Parathyroid adenoma (tissue), 2 donors: ENCODE results near the gene SLC4A7.

ENCODE experiments used
- H2AFZ ChIP-seq: fragments of 300-600 bp; sonication (generic); one replicate; pipeline ENCODE4 v1.7.0; 2017; ENCODE audit warnings: antibody characterized with exemption, mild to moderate bottlenecking
- H3K27ac ChIP-seq: fragments of 300-600 bp; sonication (generic); one replicate; pipeline ENCODE4 v1.7.0; 2017
- H3K27me3 ChIP-seq: fragments of 300-600 bp; sonication (generic); one replicate; pipeline ENCODE4 v1.7.0; 2017; ENCODE audit warnings: low read length; ENCODE audit not compliant: control insufficient read depth, insufficient read depth
- H3K36me3 ChIP-seq: fragments of 300-600 bp; sonication (generic); one replicate; pipeline ENCODE4 v1.7.0; 2017; ENCODE audit warnings: low read length; ENCODE audit not compliant: control insufficient read depth, insufficient read depth
- H3K4me1 ChIP-seq: fragments of 300-600 bp; sonication (generic); one replicate; pipeline ENCODE4 v1.7.0; 2017; ENCODE audit warnings: control low read depth
- H3K4me2 ChIP-seq: fragments of 300-600 bp; sonication (generic); one replicate; pipeline ENCODE4 v1.7.0; 2017; ENCODE audit warnings: low read length
- H3K4me3 ChIP-seq: fragments of 300-600 bp; sonication (generic); one replicate; pipeline ENCODE4 v1.7.0; 2017; ENCODE audit warnings: low read depth, low read length
- H3K79me2 ChIP-seq: fragments of 300-600 bp; sonication (generic); one replicate; pipeline ENCODE4 v1.7.0; 2017; ENCODE audit warnings: control low read depth
- H3K9ac ChIP-seq: fragments of 300-600 bp; sonication (generic); one replicate; pipeline ENCODE4 v1.7.0; 2017; ENCODE audit warnings: mild to moderate bottlenecking
- H3K9me3 ChIP-seq: fragments of 300-600 bp; sonication (generic); one replicate; pipeline ENCODE4 v1.7.0; 2017; ENCODE audit warnings: low read length; ENCODE audit not compliant: control insufficient read depth
- CTCF ChIP-seq: fragments of 300-600 bp; sonication (generic); IDR thresholded peaks from one replicate; pipeline ENCODE4 v1.7.0; 2017; ENCODE audit warnings: antibody characterized with exemption, mild to moderate bottlenecking
- donor health status: primary hyperparathyroidism.

The SLC4A7 gene

GRCh38 chr3:27526614-27527315 lies 42.6 kb upstream of the SLC4A7 start:
- H3K4me1 ChIP-seq = no peaks in the 10 kb centered on the region
- H3K79me2 ChIP-seq = no peaks in the 10 kb centered on the region
- H3K4me3 ChIP-seq = no peak overlapping the region
- no peak overlapping the region for H2AFZ ChIP-seq
- H3K9ac ChIP-seq = no peak overlapping the region
- no peak for TF ChIP-seq CTCF
- H3K27me3 ChIP-seq = no peaks in the 10 kb centered on the region
- no peaks in the 10 kb centered on the region for H3K9me3 ChIP-seq
- no peak overlapping the region for H3K4me2 ChIP-seq
- H3K36me3 ChIP-seq = no peaks in the 10 kb centered on the region
- no peak overlapping the region for H3K27ac ChIP-seq

GRCh38 chr3:27521872-27522265 lies 37.7 kb upstream of the SLC4A7 start:
- no peak for TF ChIP-seq CTCF
- H3K27me3 ChIP-seq = no peaks in the 10 kb centered on the region
- no peak overlapping the region for H3K4me2 ChIP-seq
- H3K9me3 ChIP-seq = no peaks in the 10 kb centered on the region
- H3K4me1 ChIP-seq = no peaks in the 10 kb centered on the region
- H3K4me3 ChIP-seq = no peak overlapping the region
- no peak overlapping the region for H2AFZ ChIP-seq
- no peaks in the 10 kb centered on the region for H3K36me3 ChIP-seq
- H3K9ac ChIP-seq = no peak overlapping the region
- H3K27ac ChIP-seq = no peak overlapping the region
- no peaks in the 10 kb centered on the region for H3K79me2 ChIP-seq

GRCh38 chr3:27521179-27521871 lies 37.1 kb upstream of the SLC4A7 start:
- H3K79me2 ChIP-seq = no peaks in the 10 kb centered on the region
- H2AFZ ChIP-seq = no peak overlapping the region
- H3K27me3 ChIP-seq = no peaks in the 10 kb centered on the region
- no peak for TF ChIP-seq CTCF
- no peaks in the 10 kb centered on the region for H3K36me3 ChIP-seq
- no peak overlapping the region for H3K9ac ChIP-seq
- H3K27ac ChIP-seq = no peak overlapping the region
- H3K4me3 ChIP-seq = no peak overlapping the region
- H3K4me2 ChIP-seq = no peak overlapping the region
- no peaks in the 10 kb centered on the region for H3K4me1 ChIP-seq
- no peaks in the 10 kb centered on the region for H3K9me3 ChIP-seq

GRCh38 chr3:27511724-27512422 lies 27.7 kb upstream of the SLC4A7 start:
- Histone ChIP-seq H3K4me1 (no peaks in the 10 kb centered on the region), H3K36me3 (no peaks in the 10 kb centered on the region), H3K27ac (no peak overlapping the region), H3K27me3 (no peaks in the 10 kb centered on the region), H3K9ac (no peak overlapping the region), H3K79me2 (no peaks in the 10 kb centered on the region), H3K4me3 (no peak overlapping the region), H2AFZ (no peak overlapping the region), H3K4me2 (no peak overlapping the region), H3K9me3 (no peaks in the 10 kb centered on the region)
- no peak for TF ChIP-seq CTCF
